Measurements from ENCODE around the gene COASY.
"Not testable (repeated sequence)": the region's sequence is repeated elsewhere in the genome, so short reads cannot be mapped to it uniquely, and the experiment has no call there.

The COASY gene

GRCh38 chr17:42554250-42555121 lies 7.5 kb upstream of the COASY start:
- peak; percentile 85 for DNase-seq

- no peak for DNase-seq
Observed at GRCh38 chr17:42555122-42555622, 6.8 kb upstream of the COASY start.

GRCh38 chr17:42555961-42556617 lies 5.9 kb upstream of the COASY start:
- DNase-seq, result not testable (repeated sequence)

GRCh38 chr17:42559075-42559474 lies 2.9 kb upstream of the COASY start:
- DNase-seq, result no peak

GRCh38 chr17:42560246-42560645 lies 1.7 kb upstream of the COASY start:
- no peak for DNase-seq

- DNase-seq, result no peak
Observed at GRCh38 chr17:42562388-42563142, 617 bp downstream of the COASY start.

- no peak for DNase-seq
Observed at GRCh38 chr17:42563143-42563509, 1.2 kb downstream of the COASY start.

- DNase-seq, result no peak
Observed at GRCh38 chr17:42563543-42563942, 1.6 kb downstream of the COASY start.

GRCh38 chr17:42563950-42564349 lies 2.0 kb downstream of the COASY start:
- DNase-seq, result no peak

GRCh38 chr17:42564815-42565522 lies 3.0 kb downstream of the COASY start:
- DNase-seq, result no peak

GRCh38 chr17:42565523-42566214 lies 3.7 kb downstream of the COASY start:
- DNase-seq, result no peak

- no peak for DNase-seq
Observed at GRCh38 chr17:42566215-42566882, 4.4 kb downstream of the COASY start.

- DNase-seq, result peak; percentile 98
Observed at GRCh38 chr17:42566883-42567573, 5.1 kb downstream of the COASY start, which contains the start of gene MLX. Gene MLX (plus strand): TSS chr17:42567100. CDS start chr17:42567125, 25 bp downstream.

- no peak for DNase-seq
Observed at GRCh38 chr17:42568341-42569111, 6.6 kb downstream of the COASY start.

GRCh38 chr17:42571435-42572225 lies 9.7 kb downstream of the COASY start:
- no peak for DNase-seq

- no peak for DNase-seq
Observed at GRCh38 chr17:42573095-42573494, 11.1 kb downstream of the COASY start.

- DNase-seq, result no peak
Observed at GRCh38 chr17:42574463-42574862, 12.5 kb downstream of the COASY start.

GRCh38 chr17:42577140-42577531 lies 15.2 kb downstream of the COASY start:
- no peak for DNase-seq
